Neural cell (in vitro differentiated cells): ENCODE data around the gene CEP20.

Source experiments
- EZH2 ChIP-seq: fragments of 200-600, 300-800 bp; shearing (Covaris generic), sonication (generic); IDR thresholded peaks from 2 replicates; pipeline ENCODE4 v1.6.1; 2014; ENCODE audit warnings: antibody characterized with exemption, low read length, borderline replicate concordance, mild to moderate bottlenecking; ENCODE audit not compliant: insufficient read depth, poor library complexity, severe bottlenecking
- POLR2AphosphoS5 ChIP-seq: IDR thresholded peaks from 2 replicates; pipeline ENCODE4 v1.6.1; 2012
- RAD21 ChIP-seq: fragments of 450-650 bp; conservative IDR thresholded peaks from 2 replicates; pipeline ENCODE4 v1.6.1; 2014; ENCODE audit warnings: antibody characterized with exemption, mild to moderate bottlenecking, moderate library complexity
- TAF1 ChIP-seq: IDR thresholded peaks from 2 replicates; pipeline ENCODE4 v1.6.1; 2012; ENCODE audit warnings: low read depth
- TF ChIP-seq, protein P1 (sequence below): fragments of 450-650 bp; IDR thresholded peaks from 2 replicates; pipeline ENCODE4 v1.5.1; 2014; ENCODE audit warnings: antibody characterized with exemption, mild to moderate bottlenecking, moderate library complexity; ENCODE audit not compliant: poor library complexity, severe bottlenecking
- TF ChIP-seq, protein P2 (sequence below): IDR thresholded peaks from 2 replicates; pipeline ENCODE4 v1.6.1; 2012; ENCODE audit warnings: borderline replicate concordance

DNA sequence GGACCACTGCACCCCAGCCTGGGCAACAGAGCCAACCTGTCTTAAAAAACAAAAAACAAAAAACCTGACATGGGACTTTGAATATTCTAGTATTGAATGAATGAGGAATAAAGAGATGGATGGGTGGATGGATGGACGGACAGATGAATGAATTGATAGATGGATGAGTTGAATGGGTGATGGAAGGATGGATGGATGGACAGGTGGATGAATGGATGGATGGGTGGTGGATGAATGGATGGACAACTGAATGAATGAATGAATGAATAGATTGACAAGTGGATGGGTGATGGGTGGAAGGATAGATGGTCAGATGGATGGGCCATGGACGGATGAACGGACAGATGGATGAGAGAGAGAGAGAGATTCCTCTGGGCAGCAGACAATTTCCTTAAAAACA is 22.8 kb upstream of the CEP20 start:
- TF ChIP-seq POLR2AphosphoS5 (no peak), TAF1 (no peak), EZH2 (no peak), RAD21 (no peak)
- TF ChIP-seq, protein P1, sequence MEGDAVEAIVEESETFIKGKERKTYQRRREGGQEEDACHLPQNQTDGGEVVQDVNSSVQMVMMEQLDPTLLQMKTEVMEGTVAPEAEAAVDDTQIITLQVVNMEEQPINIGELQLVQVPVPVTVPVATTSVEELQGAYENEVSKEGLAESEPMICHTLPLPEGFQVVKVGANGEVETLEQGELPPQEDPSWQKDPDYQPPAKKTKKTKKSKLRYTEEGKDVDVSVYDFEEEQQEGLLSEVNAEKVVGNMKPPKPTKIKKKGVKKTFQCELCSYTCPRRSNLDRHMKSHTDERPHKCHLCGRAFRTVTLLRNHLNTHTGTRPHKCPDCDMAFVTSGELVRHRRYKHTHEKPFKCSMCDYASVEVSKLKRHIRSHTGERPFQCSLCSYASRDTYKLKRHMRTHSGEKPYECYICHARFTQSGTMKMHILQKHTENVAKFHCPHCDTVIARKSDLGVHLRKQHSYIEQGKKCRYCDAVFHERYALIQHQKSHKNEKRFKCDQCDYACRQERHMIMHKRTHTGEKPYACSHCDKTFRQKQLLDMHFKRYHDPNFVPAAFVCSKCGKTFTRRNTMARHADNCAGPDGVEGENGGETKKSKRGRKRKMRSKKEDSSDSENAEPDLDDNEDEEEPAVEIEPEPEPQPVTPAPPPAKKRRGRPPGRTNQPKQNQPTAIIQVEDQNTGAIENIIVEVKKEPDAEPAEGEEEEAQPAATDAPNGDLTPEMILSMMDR, result no peak
- TF ChIP-seq, protein P2, sequence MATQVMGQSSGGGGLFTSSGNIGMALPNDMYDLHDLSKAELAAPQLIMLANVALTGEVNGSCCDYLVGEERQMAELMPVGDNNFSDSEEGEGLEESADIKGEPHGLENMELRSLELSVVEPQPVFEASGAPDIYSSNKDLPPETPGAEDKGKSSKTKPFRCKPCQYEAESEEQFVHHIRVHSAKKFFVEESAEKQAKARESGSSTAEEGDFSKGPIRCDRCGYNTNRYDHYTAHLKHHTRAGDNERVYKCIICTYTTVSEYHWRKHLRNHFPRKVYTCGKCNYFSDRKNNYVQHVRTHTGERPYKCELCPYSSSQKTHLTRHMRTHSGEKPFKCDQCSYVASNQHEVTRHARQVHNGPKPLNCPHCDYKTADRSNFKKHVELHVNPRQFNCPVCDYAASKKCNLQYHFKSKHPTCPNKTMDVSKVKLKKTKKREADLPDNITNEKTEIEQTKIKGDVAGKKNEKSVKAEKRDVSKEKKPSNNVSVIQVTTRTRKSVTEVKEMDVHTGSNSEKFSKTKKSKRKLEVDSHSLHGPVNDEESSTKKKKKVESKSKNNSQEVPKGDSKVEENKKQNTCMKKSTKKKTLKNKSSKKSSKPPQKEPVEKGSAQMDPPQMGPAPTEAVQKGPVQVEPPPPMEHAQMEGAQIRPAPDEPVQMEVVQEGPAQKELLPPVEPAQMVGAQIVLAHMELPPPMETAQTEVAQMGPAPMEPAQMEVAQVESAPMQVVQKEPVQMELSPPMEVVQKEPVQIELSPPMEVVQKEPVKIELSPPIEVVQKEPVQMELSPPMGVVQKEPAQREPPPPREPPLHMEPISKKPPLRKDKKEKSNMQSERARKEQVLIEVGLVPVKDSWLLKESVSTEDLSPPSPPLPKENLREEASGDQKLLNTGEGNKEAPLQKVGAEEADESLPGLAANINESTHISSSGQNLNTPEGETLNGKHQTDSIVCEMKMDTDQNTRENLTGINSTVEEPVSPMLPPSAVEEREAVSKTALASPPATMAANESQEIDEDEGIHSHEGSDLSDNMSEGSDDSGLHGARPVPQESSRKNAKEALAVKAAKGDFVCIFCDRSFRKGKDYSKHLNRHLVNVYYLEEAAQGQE, result no peak
